Measurements from ENCODE around the gene MVB12B. TPM values are rescaled to one million over a fixed set of nuclear protein-coding genes. Genes with fewer than 3 reads are reported as not detected.

Gene MVB12B
- total RNA-seq, 1 experiment from 2014 or later = 10.9 TPM

DNA sequence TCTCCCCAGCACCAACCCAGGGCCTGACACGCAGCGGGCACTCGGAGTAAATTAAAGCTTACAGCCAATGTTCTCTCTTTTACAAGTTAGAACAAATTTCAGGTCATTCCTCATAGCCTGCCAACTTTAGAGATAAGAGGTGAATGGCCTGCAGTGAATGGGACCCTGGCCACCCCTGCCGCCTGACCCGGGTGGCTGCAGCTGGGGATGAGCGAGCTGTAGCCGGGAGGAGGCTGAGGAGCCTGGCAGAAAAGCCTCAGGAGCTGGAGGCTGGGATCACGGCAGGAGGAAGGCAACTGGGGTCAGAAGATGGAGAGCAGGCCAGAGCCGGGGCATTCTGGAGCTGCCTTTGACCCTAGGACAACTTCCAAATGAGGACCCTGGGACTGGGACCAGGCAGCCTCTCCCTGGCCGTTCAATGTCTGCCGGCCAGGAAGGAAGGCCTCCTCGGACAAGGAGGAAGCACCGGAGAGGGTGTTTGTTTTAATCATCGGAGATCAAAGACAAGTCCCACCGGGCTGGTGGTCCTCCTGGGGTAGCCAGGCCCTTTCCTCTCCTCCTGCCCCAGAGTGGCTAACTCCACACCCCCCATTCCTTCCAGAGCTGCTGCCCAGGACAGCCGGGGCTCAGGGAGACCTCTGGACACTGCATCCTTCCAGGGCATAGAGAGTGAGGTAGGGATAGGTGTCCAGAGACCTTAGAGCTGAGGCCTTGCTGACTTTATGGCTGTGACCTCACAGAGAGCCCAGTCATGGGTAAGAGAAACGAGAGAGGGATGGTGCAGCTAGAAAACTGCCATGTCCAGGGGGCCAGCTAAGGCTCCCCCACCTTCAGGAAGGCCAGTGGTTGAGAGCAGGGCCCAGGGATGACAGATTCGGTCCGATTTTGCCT lies 199.8 kb downstream of the MVB12B start (continued):
- TF ChIP-seq CTCF (IDR thresholded peaks at IDR 0.05 in 2 of 3, conservative IDR thresholded peaks at IDR 0.05 in 1 of 3; ENCODE audit: borderline replicate concordance in 1 of 3, insufficient read depth in 1 of 3, low read depth in 2 of 3, low read length in 2 of 3) (no peak), ATF3 (IDR thresholded peaks at IDR 0.05) (no peak), ZNF274 (IDR thresholded peaks at IDR 0.05; ENCODE audit: low read depth, low read length) (no peak), EGR1 (IDR thresholded peaks at IDR 0.05; ENCODE audit: low read depth) (no peak), CEBPB (IDR thresholded peaks at IDR 0.05; ENCODE audit: low read depth) (no peak), RAD21 (IDR thresholded peaks at IDR 0.05; ENCODE audit: low read depth) (no peak), EZH2 (IDR thresholded peaks at IDR 0.05) (no peak)

DNA sequence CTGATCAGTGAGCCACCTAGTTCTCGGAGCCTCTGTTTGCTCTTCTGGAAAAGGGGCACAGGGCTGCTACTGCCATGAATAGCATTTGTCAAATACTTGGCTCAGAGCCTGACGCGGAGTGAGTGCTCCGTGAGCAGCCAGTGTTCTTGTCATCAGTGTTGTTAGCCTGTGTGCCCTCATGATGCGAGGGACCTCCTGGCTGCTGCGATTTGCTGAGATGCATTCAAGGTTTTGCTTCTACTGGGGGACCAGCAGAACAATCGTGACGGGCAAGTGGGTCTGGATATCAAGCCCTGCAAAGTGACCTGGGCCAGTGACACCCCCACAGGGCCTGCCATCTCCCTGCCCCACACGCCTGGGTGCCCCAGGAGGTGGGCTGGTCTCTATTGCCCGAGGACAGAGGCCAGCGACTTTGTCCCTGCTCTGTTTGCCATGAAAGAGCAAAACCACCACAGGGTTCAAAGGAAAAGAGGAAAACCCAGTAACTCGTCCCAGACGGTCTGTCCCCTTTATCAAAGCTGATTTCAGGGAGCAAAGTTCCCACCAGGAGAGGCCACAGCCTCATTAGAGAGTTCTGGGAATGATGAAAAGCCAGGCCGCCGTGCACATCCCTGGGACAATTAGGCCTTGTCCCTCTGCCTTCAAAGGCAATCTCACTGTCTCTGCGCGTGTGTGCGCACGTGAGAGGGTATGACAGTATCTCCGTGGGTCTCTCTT lies 200.6 kb downstream of the MVB12B start:
- H3K4me2 ChIP-seq (ENCODE audit: low read length) = no peak overlapping the region
- RAD21 ChIA-PET (ENCODE audit: low non-redundant PET in 1 of 2, low total read pairs in 2 of 2, uncharacterized antibody in 2 of 2, unreplicated experiment in 2 of 2) = no interaction called here
- POLR2A ChIA-PET = no interaction called here
- no TSS peak for BruUV-seq (replicated peaks)
- DNase-seq (ENCODE audit: low read depth, low spot score) = no peak
- H3K27me3 ChIP-seq (ENCODE audit: insufficient read depth, low read length) = 0 out of 2 replicates have a peak, but pooled peaks cover 3% of the 10 kb centered on the region
- H3K4me1 ChIP-seq (ENCODE audit: control insufficient read depth in 1 of 2, insufficient read depth in 2 of 2, low read length in 2 of 2) = no peaks in the 10 kb centered on the region
- no peak for ATAC-seq
- H3K9me3 ChIP-seq (ENCODE audit: control insufficient read depth in 1 of 2, insufficient read depth in 1 of 2, low read depth in 1 of 2, low read length in 2 of 2) = no peaks in the 10 kb centered on the region
- intact Hi-C loops (cut with micrococcal nuclease) = no loop called here
- H3K79me2 ChIP-seq (ENCODE audit: insufficient read depth, low read length) = no peaks in the 10 kb centered on the region
- H4K20me1 ChIP-seq (ENCODE audit: insufficient read depth) = no peaks in the 10 kb centered on the region
- no peaks in the 10 kb centered on the region for H3K9me2 ChIP-seq (ENCODE audit: insufficient read depth)
- H3K36me3 ChIP-seq (ENCODE audit: control insufficient read depth in 1 of 2, insufficient read depth in 2 of 2, low read length in 2 of 2) = no peaks in the 10 kb centered on the region
- CTCF ChIA-PET = interaction anchor here (1.6 kb wide), 2 partner anchors 28 to 31 kb away, joined by 3 to 4 read pairs; no protein-coding TSS in a partner anchor
- H3K27ac ChIP-seq (ENCODE audit: low read depth, low read length) = no peak overlapping the region
- H3K9ac ChIP-seq (ENCODE audit: low read length) = no peak overlapping the region
- H3K4me3 ChIP-seq (replicated peaks in 1 of 2; ENCODE audit: low read depth in 1 of 2, low read length in 2 of 2) = no peak overlapping the region
- no peak overlapping the region for H2AFZ ChIP-seq (ENCODE audit: low read depth, low read length, poor library complexity, severe bottlenecking)
- TF ChIP-seq ZNF274 (IDR thresholded peaks at IDR 0.05; ENCODE audit: low read depth, low read length) = no peak
- no peak for TF ChIP-seq SIN3A (IDR thresholded peaks at IDR 0.05; ENCODE audit: low read depth)
- no peak for TF ChIP-seq POLR2AphosphoS5 (IDR thresholded peaks at IDR 0.05; ENCODE audit: low read depth, low read length)
- no peak for TF ChIP-seq FOSL1 (IDR thresholded peaks at IDR 0.05; ENCODE audit: low read depth)
- TF ChIP-seq CTCF (IDR thresholded peaks at IDR 0.05 in 2 of 3, conservative IDR thresholded peaks at IDR 0.05 in 1 of 3; ENCODE audit: borderline replicate concordance in 1 of 3, insufficient read depth in 1 of 3, low read depth in 2 of 3, low read length in 2 of 3) = no peak
- TF ChIP-seq CEBPB (IDR thresholded peaks at IDR 0.05; ENCODE audit: low read depth) = no peak
- TF ChIP-seq RAD21 (IDR thresholded peaks at IDR 0.05; ENCODE audit: low read depth) = no peak
- TF ChIP-seq EZH2 (IDR thresholded peaks at IDR 0.05) = no peak
- TF ChIP-seq SP1 (IDR thresholded peaks at IDR 0.05; ENCODE audit: low read depth) = no peak
- TF ChIP-seq, protein P1, sequence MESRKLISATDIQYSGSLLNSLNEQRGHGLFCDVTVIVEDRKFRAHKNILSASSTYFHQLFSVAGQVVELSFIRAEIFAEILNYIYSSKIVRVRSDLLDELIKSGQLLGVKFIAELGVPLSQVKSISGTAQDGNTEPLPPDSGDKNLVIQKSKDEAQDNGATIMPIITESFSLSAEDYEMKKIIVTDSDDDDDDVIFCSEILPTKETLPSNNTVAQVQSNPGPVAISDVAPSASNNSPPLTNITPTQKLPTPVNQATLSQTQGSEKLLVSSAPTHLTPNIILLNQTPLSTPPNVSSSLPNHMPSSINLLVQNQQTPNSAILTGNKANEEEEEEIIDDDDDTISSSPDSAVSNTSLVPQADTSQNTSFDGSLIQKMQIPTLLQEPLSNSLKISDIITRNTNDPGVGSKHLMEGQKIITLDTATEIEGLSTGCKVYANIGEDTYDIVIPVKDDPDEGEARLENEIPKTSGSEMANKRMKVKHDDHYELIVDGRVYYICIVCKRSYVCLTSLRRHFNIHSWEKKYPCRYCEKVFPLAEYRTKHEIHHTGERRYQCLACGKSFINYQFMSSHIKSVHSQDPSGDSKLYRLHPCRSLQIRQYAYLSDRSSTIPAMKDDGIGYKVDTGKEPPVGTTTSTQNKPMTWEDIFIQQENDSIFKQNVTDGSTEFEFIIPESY (IDR thresholded peaks at IDR 0.05; ENCODE audit: extremely low read depth, insufficient replicate concordance, low read length) = no peak
- no peak for TF ChIP-seq JUND (IDR thresholded peaks at IDR 0.05)
- TF ChIP-seq SRF (IDR thresholded peaks at IDR 0.05; ENCODE audit: low read depth) = no peak
- TF ChIP-seq ZFX (IDR thresholded peaks at IDR 0.05) = no peak
- TF ChIP-seq ELF1 (IDR thresholded peaks at IDR 0.05; ENCODE audit: borderline replicate concordance, low read depth) = no peak
- TF ChIP-seq EGR1 (IDR thresholded peaks at IDR 0.05; ENCODE audit: low read depth) = no peak

Measured in HCT116 (cell line).